ENCODE data around the gene IVNS1ABP.

DNA sequence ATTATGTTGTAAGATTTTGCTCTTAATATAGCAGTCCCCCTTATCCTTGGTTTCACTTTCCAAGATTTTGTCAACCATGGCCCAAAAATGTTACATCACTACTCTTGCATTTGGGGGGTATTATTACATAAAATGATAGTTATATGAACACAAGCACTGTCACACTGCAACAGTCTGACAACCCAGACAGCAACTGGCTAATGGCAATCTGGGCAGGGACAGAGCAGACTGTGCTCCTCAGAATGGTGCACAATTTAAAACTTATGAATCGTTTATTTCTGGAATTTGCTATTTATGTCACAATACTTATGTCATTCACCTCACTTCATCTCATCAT, 2.1 kb upstream of the IVNS1ABP start:
- TF ChIP-seq POLR2A (IDR thresholded peaks at IDR 0.05; ENCODE audit: low read depth) (no peak), CTCF (IDR thresholded peaks at IDR 0.05) (no peak)
